Stomach (tissue), 9 donors: ENCODE results near the gene RPN2. TPM values are rescaled to one million over a fixed set of nuclear protein-coding genes. Genes with fewer than 3 reads are reported as not detected.
A peak's percentile ranks its signal among the peaks of the same experiment; 100 is the strongest.

ENCODE experiments used
- DNase-seq, 2 donors: peaks; one replicate each; pipeline versions ENCODE4 v3.0.0 to v3.0.0-alpha.2; 2013 to 2019
- H3K27ac ChIP-seq, 5 donors: fragments of 200-600 bp in 4 of 5; sonication (generic) in 4 of 5; one replicate each; pipeline ENCODE4 v1.5.1; 2013 to 2019; ENCODE audit warnings: mild to moderate bottlenecking in 1 of 5, moderate library complexity in 1 of 5
- H3K27me3 ChIP-seq, 3 donors: fragments of 200-600 bp; sonication (generic); one replicate each; pipeline ENCODE4 v1.5.1; 2017 to 2019; ENCODE audit warnings: mixed run types in 1 of 3
- H3K36me3 ChIP-seq, 4 donors: fragments of 200-600 bp; sonication (generic); 1 replicate in 3 of 4; 2 replicates in 1 of 4; pipeline ENCODE4 v1.5.1; 2016 to 2019
- H3K4me1 ChIP-seq, 4 donors: fragments of 200-600 bp; sonication (generic); one replicate each; pipeline ENCODE4 v1.5.1; 2016 to 2019
- H3K4me3 ChIP-seq, 4 donors: fragments of 200-600 bp; sonication (generic) in 3 of 4; one replicate each; pipeline ENCODE4 v1.5.1; 2016 to 2019; ENCODE audit warnings: mild to moderate bottlenecking in 1 of 4
- H3K9me3 ChIP-seq, 4 donors: fragments of 200-600 bp; sonication (generic); one replicate each; pipeline ENCODE4 v1.5.1; 2016 to 2019
- EP300 ChIP-seq: sonication (generic); formaldehyde crosslinking; IDR thresholded peaks from one replicate; pipeline ENCODE4 v1.6.1; 2017; ENCODE audit warnings: antibody characterized with exemption
- POLR2A ChIP-seq, 4 donors: fragments of 450-650 bp; IDR thresholded peaks; one replicate each; pipeline ENCODE4 v1.6.1; 2016; ENCODE audit warnings: antibody characterized with exemption in 4 of 4, control low read depth in 2 of 4, mild to moderate bottlenecking in 1 of 4, moderate library complexity in 1 of 4
- POLR2AphosphoS5 ChIP-seq, 3 donors: sonication (generic); formaldehyde crosslinking; IDR thresholded peaks; one replicate each; pipeline ENCODE4 v1.6.1; 2016; ENCODE audit warnings: antibody characterized with exemption in 3 of 3
- WGBS, 5 donors: extraction: QIAGEN DNeasy Blood & Tissue Kit in 3 of 5; methylation state at CpG; one replicate each; pipeline versions ENCODE4 v1.1.5 to v1.1.7; 2013 to 2018; 5-methylcytosine and 5-hydroxymethylcytosine counted together
- intact Hi-C: fragments of 100-400 bp; cut with DNase I; formaldehyde crosslinking; loops from one replicate; pipeline ENCODE4 v1.15.1; 2023; ENCODE audit warnings: low total_unique reads
- polyA plus RNA-seq, 3 donors: library from polyadenylated mRNA; stranded (reverse); fragments of 200-250 nt; gene quantifications; one replicate each; pipeline ENCODE4 v1.2.3, GENCODE V29; 2013
- total RNA-seq, 5 donors: library from RNA; depleted of rRNA; stranded (reverse); fragments of >200 nt; gene quantifications; one replicate each; pipeline versions ENCODE4 v1.1.0 to v1.2.3, GENCODE V29; 2014 to 2016
- TF ChIP-seq, protein P1 (sequence below), 7 experiments: fragments of 450-650 bp in 4 of 7; fragments of 200-600 bp in 3 of 7; sonication (generic) in 3 of 7; IDR thresholded peaks; one replicate each; pipeline ENCODE4 v1.5.1; 2016 to 2019; ENCODE audit warnings: antibody characterized with exemption in 7 of 7, control low read depth in 2 of 7, mild to moderate bottlenecking in 1 of 7
- donor health status: healthy with polysubstance abuse.
- donor health status: Bipolar disorder and iron deficiency.
- donor health status: healthy.

The RPN2 gene
- total and polyA plus RNA-seq, 8 donors = 32.5 to 163 (median 85.3) TPM

DNA sequence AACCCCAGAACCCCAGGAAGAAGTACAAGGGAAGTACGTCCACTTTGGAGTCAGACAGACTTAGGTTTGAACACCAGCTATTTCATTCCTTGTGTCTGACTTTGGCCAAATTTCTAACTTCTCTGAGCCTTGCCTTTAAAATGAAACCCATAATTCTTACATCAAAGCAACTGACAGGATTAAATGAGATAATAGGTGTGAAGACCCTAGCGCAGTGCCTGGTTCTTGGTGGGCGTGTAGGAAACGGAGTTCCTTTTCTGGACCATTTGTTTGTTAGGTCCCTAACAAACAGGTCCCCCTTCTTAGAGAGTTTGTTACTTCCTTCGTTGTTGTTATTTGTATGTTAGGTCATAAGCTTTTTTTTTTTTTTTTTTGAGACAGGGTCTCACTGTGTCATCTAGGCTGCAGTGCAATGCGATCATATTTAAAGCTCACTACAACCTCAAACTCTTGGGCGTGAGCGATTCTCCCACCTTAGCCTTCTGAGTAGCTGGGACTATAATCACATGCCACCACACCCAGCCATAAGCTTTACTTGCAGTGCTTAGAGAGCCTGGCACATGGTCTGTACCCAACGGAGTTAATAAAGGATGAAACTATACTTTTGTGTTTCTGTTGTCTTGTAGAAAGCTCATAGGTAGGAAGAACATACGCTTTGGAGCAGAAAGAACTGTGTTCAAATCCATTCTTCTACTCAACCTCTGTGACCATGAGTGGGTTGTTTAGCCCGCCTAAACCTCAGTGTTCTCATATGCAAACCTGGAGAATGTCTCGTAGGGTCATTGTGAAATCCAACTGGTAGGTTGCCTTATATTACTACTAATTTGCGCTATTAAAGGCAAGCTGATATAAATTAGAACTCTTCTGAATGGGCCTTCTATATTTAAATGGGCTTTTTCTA, 22.0 kb downstream of the RPN2 start:
- H3K36me3 ChIP-seq = peaks cover 37 to 94% (median 85%) of the 10 kb centered on the region in 4 donors
- no peak overlapping the region for H3K4me3 ChIP-seq
- no peaks in the 10 kb centered on the region for H3K9me3 ChIP-seq
- no peaks in the 10 kb centered on the region for H3K27me3 ChIP-seq
- TF ChIP-seq EP300 (no peak), POLR2AphosphoS5 (IDR thresholded peaks at IDR 0.05) (no peak), POLR2A (IDR thresholded peaks at IDR 0.05) (no peak)
- TF ChIP-seq, protein P1, sequence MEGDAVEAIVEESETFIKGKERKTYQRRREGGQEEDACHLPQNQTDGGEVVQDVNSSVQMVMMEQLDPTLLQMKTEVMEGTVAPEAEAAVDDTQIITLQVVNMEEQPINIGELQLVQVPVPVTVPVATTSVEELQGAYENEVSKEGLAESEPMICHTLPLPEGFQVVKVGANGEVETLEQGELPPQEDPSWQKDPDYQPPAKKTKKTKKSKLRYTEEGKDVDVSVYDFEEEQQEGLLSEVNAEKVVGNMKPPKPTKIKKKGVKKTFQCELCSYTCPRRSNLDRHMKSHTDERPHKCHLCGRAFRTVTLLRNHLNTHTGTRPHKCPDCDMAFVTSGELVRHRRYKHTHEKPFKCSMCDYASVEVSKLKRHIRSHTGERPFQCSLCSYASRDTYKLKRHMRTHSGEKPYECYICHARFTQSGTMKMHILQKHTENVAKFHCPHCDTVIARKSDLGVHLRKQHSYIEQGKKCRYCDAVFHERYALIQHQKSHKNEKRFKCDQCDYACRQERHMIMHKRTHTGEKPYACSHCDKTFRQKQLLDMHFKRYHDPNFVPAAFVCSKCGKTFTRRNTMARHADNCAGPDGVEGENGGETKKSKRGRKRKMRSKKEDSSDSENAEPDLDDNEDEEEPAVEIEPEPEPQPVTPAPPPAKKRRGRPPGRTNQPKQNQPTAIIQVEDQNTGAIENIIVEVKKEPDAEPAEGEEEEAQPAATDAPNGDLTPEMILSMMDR (IDR thresholded peaks at IDR 0.05) = no peak
- WGBS, 5 donors = 91 to 94% (median 93%) methylated on average over 13 of the region's 13 CpGs
- H3K27ac ChIP-seq = peak overlapping the region in 3 of 5 donors; percentile 49 to 68 (median 61)
- peaks cover 0 to 24% (median 8%) of the 10 kb centered on the region in 4 donors for H3K4me1 ChIP-seq
- no peak for DNase-seq
- intact Hi-C loops = loop anchor here (5.0 kb wide), 1 partner anchor 326 kb away; the partner anchor contains the start of gene BLCAP

DNA sequence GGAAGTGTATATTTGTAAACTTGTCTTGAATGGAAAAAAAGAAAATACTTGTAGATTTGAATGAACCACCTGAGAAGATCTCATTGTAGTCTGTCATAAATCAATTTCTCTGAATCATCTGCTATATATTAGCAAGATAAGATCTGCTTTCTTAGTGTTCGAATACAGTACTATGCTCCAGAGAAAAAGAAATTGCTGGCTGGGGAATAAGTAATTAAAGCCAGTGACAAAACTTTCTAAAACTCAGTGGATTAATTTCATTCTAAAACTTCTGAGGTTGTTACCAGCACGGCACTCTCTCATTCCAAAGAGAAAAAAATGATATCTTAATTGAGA, 22.7 kb downstream of the RPN2 start:
- Histone ChIP-seq H3K9me3 (no peaks in the 10 kb centered on the region), H3K36me3 (peaks cover 37 to 94% (median 86%) of the 10 kb centered on the region in 4 donors), H3K27me3 (no peaks in the 10 kb centered on the region), H3K4me3 (no peak overlapping the region), H3K4me1 (peaks cover 0 to 21% (median 8%) of the 10 kb centered on the region in 4 donors), H3K27ac (peak overlapping the region in 4 of 5 donors; percentile 49 to 68 (median 57))
- 66 to 82% (median 72%) methylated on average over 2 of the region's 2 CpGs for WGBS, 5 donors
- DNase-seq = no peak
- intact Hi-C loops = loop anchor here (5.0 kb wide), 1 partner anchor 326 kb away; the partner anchor contains the start of gene BLCAP
- TF ChIP-seq POLR2AphosphoS5 (IDR thresholded peaks at IDR 0.05) (no peak), POLR2A (IDR thresholded peaks at IDR 0.05) (no peak), EP300 (no peak)
- TF ChIP-seq, protein P1 (IDR thresholded peaks at IDR 0.05) = no peak

DNA sequence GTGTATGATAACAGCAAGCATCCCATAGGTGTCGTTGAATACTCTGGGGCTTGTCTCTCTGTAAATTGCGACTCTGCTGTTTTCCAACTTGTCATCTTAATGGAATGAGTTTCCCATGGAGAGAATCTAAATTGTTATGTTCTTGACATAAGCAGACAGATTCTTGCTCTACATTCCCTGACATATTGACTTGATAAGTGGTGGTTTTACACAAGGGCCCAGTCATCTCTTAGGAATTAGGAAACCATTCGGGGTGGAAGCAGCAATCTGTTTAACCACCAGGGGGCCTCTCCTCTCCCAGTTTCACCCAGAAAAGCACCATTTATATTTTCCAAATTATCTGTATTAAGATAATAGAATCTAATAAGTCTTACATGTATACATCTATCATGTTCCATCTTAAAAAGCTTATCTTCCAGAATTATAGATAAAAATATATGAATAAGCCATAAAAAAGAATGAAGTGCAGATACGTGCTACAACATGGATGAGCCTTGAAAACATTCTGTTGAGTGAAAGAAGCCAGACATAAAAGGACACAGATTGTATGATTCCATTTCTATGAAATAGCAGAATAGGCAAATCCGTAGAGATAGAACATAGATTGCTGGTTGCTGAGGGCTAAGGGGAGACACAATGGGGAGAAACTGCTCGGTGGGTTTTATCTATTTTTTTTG, 23.3 kb downstream of the RPN2 start:
- Histone ChIP-seq H3K4me1 (peaks cover 0 to 16% (median 8%) of the 10 kb centered on the region in 4 donors), H3K27ac (peak overlapping the region in 4 of 5 donors; percentile 49 to 68 (median 57)), H3K27me3 (no peaks in the 10 kb centered on the region), H3K9me3 (no peaks in the 10 kb centered on the region), H3K4me3 (no peak overlapping the region), H3K36me3 (peaks cover 42 to 96% (median 88%) of the 10 kb centered on the region in 4 donors)
- peak in 1 of 2 donors; percentile 72 for DNase-seq
- 64 to 74% (median 72%) methylated on average over 6 of the region's 6 CpGs for WGBS, 5 donors
- intact Hi-C loops = loop anchor here (5.0 kb wide), 1 partner anchor 325 kb away; the partner anchor contains the start of gene BLCAP
- TF ChIP-seq, protein P1 (IDR thresholded peaks at IDR 0.05) = peak in 5 of 7 experiments; percentile 46 to 81 (median 74)
- TF ChIP-seq POLR2A (IDR thresholded peaks at IDR 0.05) = no peak
- no peak for TF ChIP-seq EP300
- TF ChIP-seq POLR2AphosphoS5 (IDR thresholded peaks at IDR 0.05) = peak in 1 of 3 donors; percentile 24

DNA sequence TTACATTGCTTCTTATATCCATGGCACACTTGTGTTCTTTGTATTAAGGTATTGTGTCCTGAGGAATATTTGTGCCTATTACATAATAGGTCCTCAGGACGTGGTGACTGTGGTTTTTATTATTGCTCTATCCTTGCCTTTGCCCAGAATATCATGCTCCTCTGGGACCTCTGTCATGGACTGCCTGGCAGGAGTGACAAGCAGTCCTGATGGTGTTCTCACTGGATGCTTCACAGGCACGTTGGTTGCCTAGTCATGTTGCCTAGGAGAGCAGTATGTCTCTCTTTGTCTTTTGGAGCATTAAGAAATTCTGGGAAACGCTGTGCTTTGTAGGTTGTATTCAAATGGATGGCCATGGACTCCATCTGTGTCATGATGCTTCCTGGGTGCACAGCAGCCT, 24.9 kb downstream of the RPN2 start:
- Histone ChIP-seq H3K9me3 (no peaks in the 10 kb centered on the region), H3K4me1 (peaks cover 0 to 16% (median 8%) of the 10 kb centered on the region in 4 donors), H3K27ac (no peak overlapping the region), H3K36me3 (peaks cover 53 to 96% (median 90%) of the 10 kb centered on the region in 4 donors), H3K27me3 (no peaks in the 10 kb centered on the region), H3K4me3 (no peak overlapping the region)
- TF ChIP-seq POLR2AphosphoS5 (IDR thresholded peaks at IDR 0.05) = no peak
- intact Hi-C loops = loop anchor here (5.0 kb wide), 1 partner anchor 323 kb away; the partner anchor contains the start of gene BLCAP
- no peak for DNase-seq
- WGBS, 5 donors = 74 to 83% (median 76%) methylated on average over 3 of the region's 3 CpGs
